KOPT-K1 (cell line): ENCODE measurements around the gene CACNA1C.

Source experiments
- H3K27ac ChIP-seq: fragments of 200-600 bp; sonication (generic); 2 replicates; pipeline ENCODE4 v1.5.1; 2016; ENCODE audit warnings: antibody characterized with exemption, mild to moderate bottlenecking, low read depth, low read length; ENCODE audit not compliant: poor library complexity, severe bottlenecking
- H3K36me3 ChIP-seq: fragments of 200-600 bp; sonication (generic); 2 replicates; pipeline ENCODE4 v1.5.1; 2017; ENCODE audit warnings: antibody characterized with exemption, mild to moderate bottlenecking, low read length, moderate library complexity; ENCODE audit not compliant: insufficient read depth
- H3K9me3 ChIP-seq: fragments of 200-600 bp; sonication (generic); 2 replicates; pipeline ENCODE4 v1.5.1; 2017; ENCODE audit warnings: antibody characterized with exemption, low read length, mild to moderate bottlenecking; ENCODE audit not compliant: insufficient read depth, poor library complexity, severe bottlenecking

Gene CACNA1C

GRCh38 chr12:2053691-2054090 lies 904 bp downstream of the CACNA1C start:
- Histone ChIP-seq H3K27ac (no peak overlapping the region), H3K36me3 (no peaks in the 10 kb centered on the region), H3K9me3 (no peaks in the 10 kb centered on the region)

- no peaks in the 10 kb centered on the region for H3K9me3 ChIP-seq
- no peak overlapping the region for H3K27ac ChIP-seq
- H3K36me3 ChIP-seq, result no peaks in the 10 kb centered on the region
These were observed 1.6 kb downstream of the CACNA1C start for GRCh38 chr12:2054091-2055018.

- Histone ChIP-seq H3K36me3 (no peaks in the 10 kb centered on the region), H3K27ac (no peak overlapping the region), H3K9me3 (no peaks in the 10 kb centered on the region)
These were observed 4.4 kb downstream of the CACNA1C start for GRCh38 chr12:2057041-2057794.

- H3K9me3 ChIP-seq, result no peaks in the 10 kb centered on the region
- no peak overlapping the region for H3K27ac ChIP-seq
- H3K36me3 ChIP-seq, result no peaks in the 10 kb centered on the region
These were observed 5.1 kb downstream of the CACNA1C start for GRCh38 chr12:2057795-2058408.

- H3K36me3 ChIP-seq, result no peaks in the 10 kb centered on the region
- no peak overlapping the region for H3K27ac ChIP-seq
- no peaks in the 10 kb centered on the region for H3K9me3 ChIP-seq
These were observed 6.0 kb downstream of the CACNA1C start for GRCh38 chr12:2058837-2059236.

- Histone ChIP-seq H3K27ac (no peak overlapping the region), H3K36me3 (no peaks in the 10 kb centered on the region), H3K9me3 (no peaks in the 10 kb centered on the region)
These were observed 8.6 kb downstream of the CACNA1C start for GRCh38 chr12:2061402-2061801.

GRCh38 chr12:2064071-2064507 lies 11.3 kb downstream of the CACNA1C start:
- H3K9me3 ChIP-seq, result no peaks in the 10 kb centered on the region
- H3K27ac ChIP-seq, result no peak overlapping the region
- no peaks in the 10 kb centered on the region for H3K36me3 ChIP-seq

- Histone ChIP-seq H3K27ac (no peak overlapping the region), H3K36me3 (no peaks in the 10 kb centered on the region), H3K9me3 (peaks cover 8% of the 10 kb centered on the region)
These were observed 15.9 kb downstream of the CACNA1C start for GRCh38 chr12:2068653-2069052.

- Histone ChIP-seq H3K36me3 (no peaks in the 10 kb centered on the region), H3K9me3 (peaks cover 8% of the 10 kb centered on the region), H3K27ac (no peak overlapping the region)
These were observed 17.8 kb downstream of the CACNA1C start for GRCh38 chr12:2070440-2071045.

GRCh38 chr12:2074792-2075191 lies 22.0 kb downstream of the CACNA1C start:
- no peaks in the 10 kb centered on the region for H3K36me3 ChIP-seq
- peaks cover 7% of the 10 kb centered on the region for H3K9me3 ChIP-seq
- no peak overlapping the region for H3K27ac ChIP-seq

GRCh38 chr12:2075508-2076195 lies 22.9 kb downstream of the CACNA1C start:
- no peak overlapping the region for H3K27ac ChIP-seq
- no peaks in the 10 kb centered on the region for H3K36me3 ChIP-seq

GRCh38 chr12:2076196-2076570 lies 23.4 kb downstream of the CACNA1C start:
- H3K27ac ChIP-seq, result no peak overlapping the region

More at GRCh38 chr12:2075508-2076195, 22.9 kb downstream of the CACNA1C start:
- H3K9me3 ChIP-seq, result no peaks in the 10 kb centered on the region

GRCh38 chr12:2076728-2077127 lies 23.9 kb downstream of the CACNA1C start:
- no peaks in the 10 kb centered on the region for H3K36me3 ChIP-seq
- H3K27ac ChIP-seq, result no peak overlapping the region
- H3K9me3 ChIP-seq, result no peaks in the 10 kb centered on the region

More at GRCh38 chr12:2076196-2076570, 23.4 kb downstream of the CACNA1C start:
- no peaks in the 10 kb centered on the region for H3K9me3 ChIP-seq
- H3K36me3 ChIP-seq, result no peaks in the 10 kb centered on the region

GRCh38 chr12:2080604-2081003 lies 27.8 kb downstream of the CACNA1C start:
- Histone ChIP-seq H3K36me3 (no peaks in the 10 kb centered on the region), H3K9me3 (no peaks in the 10 kb centered on the region), H3K27ac (no peak overlapping the region)
